Liver (tissue), 3 donors: Measurements from ENCODE around the gene ASPDH.

Experiments used
- EGR1 ChIP-seq, 2 donors: IDR thresholded peaks; 2 replicates each; pipeline ENCODE4 v1.6.1; 2016 to 2018; ENCODE audit warnings: antibody characterized with exemption in 2 of 2, low read depth in 2 of 2
- FOXA1 ChIP-seq: IDR thresholded peaks from 2 replicates; pipeline ENCODE4 v1.6.1; 2016; ENCODE audit warnings: antibody characterized with exemption
- FOXA2 ChIP-seq: IDR thresholded peaks from 2 replicates; pipeline ENCODE4 v1.6.1; 2016; ENCODE audit warnings: antibody characterized with exemption
- RAD21 ChIP-seq, 2 donors: IDR thresholded peaks; 2 replicates each; pipeline ENCODE4 v1.6.1; 2016; ENCODE audit warnings: antibody characterized with exemption in 2 of 2, mild to moderate bottlenecking in 2 of 2
- RXRA ChIP-seq, 2 donors: IDR thresholded peaks; 2 replicates each; pipeline ENCODE4 v1.6.1; 2017 to 2018; ENCODE audit warnings: antibody characterized with exemption in 2 of 2, mild to moderate bottlenecking in 1 of 2
- SP1 ChIP-seq: IDR thresholded peaks from 2 replicates; pipeline ENCODE4 v1.6.1; 2018; ENCODE audit warnings: antibody characterized with exemption, mild to moderate bottlenecking
- TAF1 ChIP-seq: conservative IDR thresholded peaks from 2 replicates; pipeline ENCODE4 v1.6.1; 2016; ENCODE audit warnings: antibody characterized with exemption, mild to moderate bottlenecking
- YY1 ChIP-seq: IDR thresholded peaks from 2 replicates; pipeline ENCODE4 v1.6.1; 2016; ENCODE audit warnings: antibody characterized with exemption, mild to moderate bottlenecking
- TF ChIP-seq, protein P1 (sequence below): fragments of 150-350 bp; IDR thresholded peaks from 2 replicates; pipeline ENCODE4 v1.5.1; 2017; ENCODE audit warnings: improper control_type of control experiment, low read depth, low read length; ENCODE audit not compliant: missing input control
- TF ChIP-seq, protein P2 (sequence below): IDR thresholded peaks from 2 replicates; pipeline ENCODE4 v1.6.1; 2016; ENCODE audit warnings: antibody characterized with exemption
- TF ChIP-seq, protein P3 (sequence below): IDR thresholded peaks from 2 replicates; pipeline ENCODE4 v1.6.1; 2016; ENCODE audit warnings: antibody characterized with exemption, mild to moderate bottlenecking
- donor health status: healthy.
- donor health status: healthy.

DNA sequence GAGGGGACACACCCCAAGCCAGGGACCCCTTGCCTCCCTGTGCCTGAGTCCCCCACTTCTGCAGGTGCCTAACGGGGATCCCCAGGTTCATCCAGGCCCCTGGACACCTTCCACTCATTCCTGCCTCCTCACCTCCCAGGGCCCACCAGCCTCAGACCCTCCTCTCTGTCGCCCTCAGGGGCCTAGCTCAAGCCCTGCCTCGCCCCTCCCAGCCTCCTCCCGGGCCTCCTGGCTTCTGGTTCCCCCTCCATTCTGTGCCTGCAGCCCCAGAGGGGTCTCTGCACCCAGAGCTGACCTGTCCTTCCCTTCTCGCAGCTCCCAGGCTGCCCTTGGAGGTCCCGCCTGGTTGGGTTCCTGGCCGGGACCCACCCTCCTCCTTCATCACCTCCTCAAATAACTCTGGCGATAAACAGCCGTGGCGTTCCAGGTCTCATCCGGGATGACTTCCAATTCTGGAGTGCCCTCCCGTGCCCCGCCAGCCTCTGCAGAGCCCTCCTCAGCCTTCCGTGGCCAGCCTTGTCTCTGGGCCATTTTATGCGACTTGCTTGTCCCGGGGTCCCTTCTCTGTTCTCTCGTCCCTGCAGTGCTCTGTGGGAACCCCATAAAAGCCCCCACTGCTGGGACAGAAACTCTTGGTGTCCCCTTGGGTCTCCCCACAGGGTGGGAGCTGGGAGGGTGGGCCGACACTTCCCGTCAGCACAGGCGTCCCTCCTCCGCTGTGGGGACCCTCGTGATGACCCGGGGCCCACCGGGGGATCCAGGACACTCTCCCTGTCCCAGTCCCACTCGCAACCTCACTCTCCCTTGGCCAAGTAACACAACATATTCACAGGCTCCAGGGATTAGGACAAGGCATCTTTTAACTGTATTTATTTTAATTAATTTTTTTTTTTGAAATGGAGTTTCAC, 11.9 kb downstream of the ASPDH start:
- TF ChIP-seq TAF1 (no peak), SP1 (no peak), EGR1 (IDR thresholded peaks at IDR 0.05; ENCODE audit: low read depth in 2 of 2) (no peak), YY1 (no peak), RXRA (IDR thresholded peaks at IDR 0.05) (no peak), FOXA1 (no peak), FOXA2 (no peak), RAD21 (IDR thresholded peaks at IDR 0.05) (no peak)
- TF ChIP-seq, protein P1, sequence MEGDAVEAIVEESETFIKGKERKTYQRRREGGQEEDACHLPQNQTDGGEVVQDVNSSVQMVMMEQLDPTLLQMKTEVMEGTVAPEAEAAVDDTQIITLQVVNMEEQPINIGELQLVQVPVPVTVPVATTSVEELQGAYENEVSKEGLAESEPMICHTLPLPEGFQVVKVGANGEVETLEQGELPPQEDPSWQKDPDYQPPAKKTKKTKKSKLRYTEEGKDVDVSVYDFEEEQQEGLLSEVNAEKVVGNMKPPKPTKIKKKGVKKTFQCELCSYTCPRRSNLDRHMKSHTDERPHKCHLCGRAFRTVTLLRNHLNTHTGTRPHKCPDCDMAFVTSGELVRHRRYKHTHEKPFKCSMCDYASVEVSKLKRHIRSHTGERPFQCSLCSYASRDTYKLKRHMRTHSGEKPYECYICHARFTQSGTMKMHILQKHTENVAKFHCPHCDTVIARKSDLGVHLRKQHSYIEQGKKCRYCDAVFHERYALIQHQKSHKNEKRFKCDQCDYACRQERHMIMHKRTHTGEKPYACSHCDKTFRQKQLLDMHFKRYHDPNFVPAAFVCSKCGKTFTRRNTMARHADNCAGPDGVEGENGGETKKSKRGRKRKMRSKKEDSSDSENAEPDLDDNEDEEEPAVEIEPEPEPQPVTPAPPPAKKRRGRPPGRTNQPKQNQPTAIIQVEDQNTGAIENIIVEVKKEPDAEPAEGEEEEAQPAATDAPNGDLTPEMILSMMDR, result no peak
- TF ChIP-seq, protein P2, sequence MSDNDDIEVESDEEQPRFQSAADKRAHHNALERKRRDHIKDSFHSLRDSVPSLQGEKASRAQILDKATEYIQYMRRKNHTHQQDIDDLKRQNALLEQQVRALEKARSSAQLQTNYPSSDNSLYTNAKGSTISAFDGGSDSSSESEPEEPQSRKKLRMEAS, result no peak
- TF ChIP-seq, protein P3, sequence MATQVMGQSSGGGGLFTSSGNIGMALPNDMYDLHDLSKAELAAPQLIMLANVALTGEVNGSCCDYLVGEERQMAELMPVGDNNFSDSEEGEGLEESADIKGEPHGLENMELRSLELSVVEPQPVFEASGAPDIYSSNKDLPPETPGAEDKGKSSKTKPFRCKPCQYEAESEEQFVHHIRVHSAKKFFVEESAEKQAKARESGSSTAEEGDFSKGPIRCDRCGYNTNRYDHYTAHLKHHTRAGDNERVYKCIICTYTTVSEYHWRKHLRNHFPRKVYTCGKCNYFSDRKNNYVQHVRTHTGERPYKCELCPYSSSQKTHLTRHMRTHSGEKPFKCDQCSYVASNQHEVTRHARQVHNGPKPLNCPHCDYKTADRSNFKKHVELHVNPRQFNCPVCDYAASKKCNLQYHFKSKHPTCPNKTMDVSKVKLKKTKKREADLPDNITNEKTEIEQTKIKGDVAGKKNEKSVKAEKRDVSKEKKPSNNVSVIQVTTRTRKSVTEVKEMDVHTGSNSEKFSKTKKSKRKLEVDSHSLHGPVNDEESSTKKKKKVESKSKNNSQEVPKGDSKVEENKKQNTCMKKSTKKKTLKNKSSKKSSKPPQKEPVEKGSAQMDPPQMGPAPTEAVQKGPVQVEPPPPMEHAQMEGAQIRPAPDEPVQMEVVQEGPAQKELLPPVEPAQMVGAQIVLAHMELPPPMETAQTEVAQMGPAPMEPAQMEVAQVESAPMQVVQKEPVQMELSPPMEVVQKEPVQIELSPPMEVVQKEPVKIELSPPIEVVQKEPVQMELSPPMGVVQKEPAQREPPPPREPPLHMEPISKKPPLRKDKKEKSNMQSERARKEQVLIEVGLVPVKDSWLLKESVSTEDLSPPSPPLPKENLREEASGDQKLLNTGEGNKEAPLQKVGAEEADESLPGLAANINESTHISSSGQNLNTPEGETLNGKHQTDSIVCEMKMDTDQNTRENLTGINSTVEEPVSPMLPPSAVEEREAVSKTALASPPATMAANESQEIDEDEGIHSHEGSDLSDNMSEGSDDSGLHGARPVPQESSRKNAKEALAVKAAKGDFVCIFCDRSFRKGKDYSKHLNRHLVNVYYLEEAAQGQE, result no peak
